Measurements from ENCODE around the gene ACO1. TPM values are rescaled to one million over a fixed set of nuclear protein-coding genes. Genes with fewer than 3 reads are reported as not detected.

The ACO1 gene
- total RNA-seq, 1 experiment from 2014 or later, result 36.2 TPM

- Histone ChIP-seq H4K20me1 (ENCODE audit: insufficient read depth) (no peaks in the 10 kb centered on the region), H3K4me2 (ENCODE audit: low read length) (no peak overlapping the region), H3K36me3 (ENCODE audit: control insufficient read depth in 1 of 2, insufficient read depth in 2 of 2, low read length in 2 of 2) (peaks cover 14 to 27% of the 10 kb centered on the region in 2 experiments; a peak in 3 of 4 replicates), H2AFZ (ENCODE audit: low read depth, low read length, poor library complexity, severe bottlenecking) (no peak overlapping the region), H3K9me3 (ENCODE audit: control insufficient read depth in 1 of 2, insufficient read depth in 1 of 2, low read depth in 1 of 2, low read length in 2 of 2) (0 out of 4 replicates have a peak, but pooled peaks cover 3 to 6% of the 10 kb centered on the region in 2 experiments), H3K9me2 (ENCODE audit: insufficient read depth) (no peaks in the 10 kb centered on the region), H3K27ac (ENCODE audit: low read depth, low read length) (no peak overlapping the region), H3K9ac (ENCODE audit: low read length) (no peak overlapping the region), H3K4me1 (ENCODE audit: control insufficient read depth in 1 of 2, insufficient read depth in 2 of 2, low read length in 2 of 2) (no peaks in the 10 kb centered on the region), H3K27me3 (ENCODE audit: insufficient read depth, low read length) (no peaks in the 10 kb centered on the region), H3K79me2 (ENCODE audit: insufficient read depth, low read length) (0 out of 2 replicates have a peak, but pooled peaks cover 5% of the 10 kb centered on the region), H3K4me3 (replicated peaks in 1 of 2; ENCODE audit: low read depth in 1 of 2, low read length in 2 of 2) (no peak overlapping the region)
- TF ChIP-seq ELF1 (IDR thresholded peaks at IDR 0.05; ENCODE audit: borderline replicate concordance, low read depth), result no peak
- no peak for TF ChIP-seq FOSL1 (IDR thresholded peaks at IDR 0.05; ENCODE audit: low read depth)
- RAD21 ChIA-PET (ENCODE audit: low non-redundant PET in 1 of 2, low total read pairs in 2 of 2, uncharacterized antibody in 2 of 2, unreplicated experiment in 2 of 2), result no interaction called here
- no peak for ATAC-seq
- no TSS peak for BruUV-seq (replicated peaks)
- POLR2A ChIA-PET, result no interaction called here
- intact Hi-C loops (cut with micrococcal nuclease), result no loop called here
- DNase-seq (ENCODE audit: low read depth, low spot score), result no peak
- CTCF ChIA-PET, result no interaction called here
These were observed 21.6 kb downstream of the ACO1 start for GRCh38 chr9:32406046-32406445.

- no peaks in the 10 kb centered on the region for H3K9me3 ChIP-seq (ENCODE audit: control insufficient read depth in 1 of 2, insufficient read depth in 1 of 2, low read depth in 1 of 2, low read length in 2 of 2)
- TF ChIP-seq CTCF (IDR thresholded peaks at IDR 0.05 in 2 of 3, conservative IDR thresholded peaks at IDR 0.05 in 1 of 3; ENCODE audit: borderline replicate concordance in 1 of 3, insufficient read depth in 1 of 3, low read depth in 2 of 3, low read length in 2 of 3), result no peak
- TF ChIP-seq EZH2 (IDR thresholded peaks at IDR 0.05), result no peak
- no peak for TF ChIP-seq ZFX (IDR thresholded peaks at IDR 0.05)
- no peak for TF ChIP-seq ELF1 (IDR thresholded peaks at IDR 0.05; ENCODE audit: borderline replicate concordance, low read depth)
- no peak for TF ChIP-seq MAX (IDR thresholded peaks at IDR 0.05)
- TF ChIP-seq SRF (IDR thresholded peaks at IDR 0.05; ENCODE audit: low read depth), result no peak
- no peak for TF ChIP-seq CBX3 (IDR thresholded peaks at IDR 0.05; ENCODE audit: low read depth)
- no peak for TF ChIP-seq TCF7L2 (IDR thresholded peaks at IDR 0.05; ENCODE audit: borderline replicate concordance, extremely low read depth, insufficient read depth, insufficient read length)
- TF ChIP-seq CEBPB (IDR thresholded peaks at IDR 0.05; ENCODE audit: low read depth), result no peak
- H3K27me3 ChIP-seq (ENCODE audit: insufficient read depth, low read length), result no peaks in the 10 kb centered on the region
- CTCF ChIA-PET, result no interaction called here
- no peak overlapping the region for H3K9ac ChIP-seq (ENCODE audit: low read length)
- peaks cover 9 to 18% of the 10 kb centered on the region in 2 experiments; a peak in 3 of 4 replicates for H3K36me3 ChIP-seq (ENCODE audit: control insufficient read depth in 1 of 2, insufficient read depth in 2 of 2, low read length in 2 of 2)
- ATAC-seq (no peak), DNase-seq (ENCODE audit: low read depth, low spot score) (no peak)
- RAD21 ChIA-PET (ENCODE audit: low non-redundant PET in 1 of 2, low total read pairs in 2 of 2, uncharacterized antibody in 2 of 2, unreplicated experiment in 2 of 2), result no interaction called here
- BruUV-seq (replicated peaks), result no TSS peak
- no peak overlapping the region for H3K27ac ChIP-seq (ENCODE audit: low read depth, low read length)
- H4K20me1 ChIP-seq (ENCODE audit: insufficient read depth), result no peaks in the 10 kb centered on the region
- no peak overlapping the region for H3K4me3 ChIP-seq (replicated peaks in 1 of 2; ENCODE audit: low read depth in 1 of 2, low read length in 2 of 2)
- no peak overlapping the region for H3K4me2 ChIP-seq (ENCODE audit: low read length)
- H2AFZ ChIP-seq (ENCODE audit: low read depth, low read length, poor library complexity, severe bottlenecking), result no peak overlapping the region
- POLR2A ChIA-PET, result no interaction called here
- no peaks in the 10 kb centered on the region for H3K4me1 ChIP-seq (ENCODE audit: control insufficient read depth in 1 of 2, insufficient read depth in 2 of 2, low read length in 2 of 2)
- H3K79me2 ChIP-seq (ENCODE audit: insufficient read depth, low read length), result no peaks in the 10 kb centered on the region
- intact Hi-C loops (cut with micrococcal nuclease), result no loop called here
- H3K9me2 ChIP-seq (ENCODE audit: insufficient read depth), result no peaks in the 10 kb centered on the region
These were observed 27.3 kb downstream of the ACO1 start for GRCh38 chr9:32411753-32412152.
